SW 1271 (cell line): Measurements from ENCODE around the gene RUSC1.
A peak's percentile ranks its signal among the peaks of the same experiment; 100 is the strongest.
"Not testable (repeated sequence)": the region's sequence is repeated elsewhere in the genome, so short reads cannot be mapped to it uniquely, and the experiment has no call there.

Experiments used
- DNase-seq, 2 experiments: peaks; one replicate each; lab custom pipeline; 2025; lab: John Stamatoyannopoulos, UW

Gene RUSC1

DNA sequence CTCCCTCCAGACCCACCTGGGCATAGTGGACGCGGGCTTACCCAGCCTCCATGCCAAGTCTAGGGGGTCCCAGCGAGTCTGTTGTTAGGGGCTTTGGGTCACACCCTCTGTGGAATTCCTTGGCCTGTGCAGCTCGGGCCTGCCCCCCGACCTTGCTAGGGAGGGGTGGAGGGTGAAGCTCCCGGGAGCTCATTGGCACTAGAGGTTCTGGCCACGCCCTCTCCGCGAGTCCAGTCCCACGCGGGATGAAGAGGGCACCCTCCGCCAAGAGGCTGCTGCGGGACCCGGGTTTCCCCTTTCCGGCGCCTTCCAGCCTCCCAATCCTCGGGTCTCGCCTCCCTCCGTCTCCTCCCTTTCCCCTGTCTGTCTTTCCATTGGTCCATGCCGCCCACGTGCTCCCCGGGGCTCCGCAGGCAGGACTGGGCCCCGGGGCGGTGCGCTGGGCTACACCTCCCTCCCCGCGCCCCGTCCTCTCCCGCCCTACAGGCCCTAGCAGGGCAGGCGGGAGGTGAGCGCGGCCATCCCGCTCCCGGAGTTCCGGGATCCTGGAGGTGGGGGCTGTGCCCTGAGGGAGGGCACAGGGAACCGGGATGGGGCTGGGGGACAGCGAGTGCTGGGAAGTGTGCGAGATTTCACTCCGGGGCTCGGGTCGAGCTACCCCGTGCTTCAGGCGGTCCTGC lies 3.5 kb downstream of the RUSC1 start:
- peak; percentile 83 to 91 for DNase-seq

DNA sequence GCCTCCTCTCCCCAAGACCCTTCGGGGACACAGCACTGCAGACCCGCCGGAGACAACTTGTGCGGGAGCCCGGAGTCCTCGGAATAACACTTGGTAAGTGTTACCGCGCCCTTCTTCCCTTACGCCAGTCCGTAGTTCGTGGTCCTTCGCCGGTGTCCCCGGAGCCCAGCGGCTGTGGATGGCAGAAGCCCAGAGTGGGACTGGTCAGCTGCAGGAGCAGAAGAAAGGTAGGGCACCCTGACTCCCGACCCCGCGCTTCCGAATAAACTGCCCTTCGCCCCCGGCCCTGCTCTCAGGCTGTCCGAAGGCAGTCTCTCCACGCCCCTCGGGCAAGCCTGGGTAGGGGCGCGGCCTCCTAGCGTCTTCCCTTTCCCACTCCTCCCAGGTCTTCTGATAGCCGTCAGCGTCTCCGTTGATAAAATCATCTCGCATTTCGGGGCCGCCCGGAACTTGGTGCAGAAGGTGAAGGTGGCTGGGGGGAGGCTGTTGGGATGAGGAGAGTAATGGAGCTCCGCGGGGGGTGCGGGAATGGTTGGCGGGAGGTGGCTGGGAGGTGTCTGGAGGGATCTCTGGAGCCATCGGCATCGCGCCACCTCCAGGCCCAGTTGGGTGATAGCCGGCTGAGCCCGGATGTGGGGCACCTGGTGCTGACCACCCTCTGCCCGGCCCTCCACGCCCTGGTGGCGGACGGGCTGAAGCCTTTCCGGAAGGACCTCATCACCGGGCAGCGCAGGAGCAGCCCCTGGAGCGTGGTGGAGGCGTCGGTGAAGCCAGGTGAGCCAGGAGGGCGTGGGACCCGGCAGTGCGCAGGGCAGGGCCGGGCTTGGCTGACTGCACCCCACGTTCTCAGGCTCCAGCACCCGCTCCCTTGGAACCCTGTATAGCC lies 4.3 kb downstream of the RUSC1 start:
- DNase-seq, result peak in 1 of 2 experiments; percentile 51

DNA sequence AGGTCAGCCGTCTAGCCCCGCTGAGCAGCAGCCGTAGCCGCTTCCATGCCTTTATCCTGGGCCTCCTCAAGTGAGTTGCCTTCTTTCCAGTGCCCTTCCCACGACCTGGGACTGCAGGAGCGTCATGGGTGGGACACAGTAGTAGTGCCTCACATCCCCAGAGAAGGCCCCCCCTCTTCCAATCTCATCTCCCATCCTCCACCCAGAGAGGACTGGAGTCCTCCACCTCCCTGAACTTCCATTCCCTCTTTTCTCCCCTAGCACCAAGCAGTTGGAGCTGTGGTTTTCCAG lies 4.9 kb downstream of the RUSC1 start:
- no peak for DNase-seq

DNA sequence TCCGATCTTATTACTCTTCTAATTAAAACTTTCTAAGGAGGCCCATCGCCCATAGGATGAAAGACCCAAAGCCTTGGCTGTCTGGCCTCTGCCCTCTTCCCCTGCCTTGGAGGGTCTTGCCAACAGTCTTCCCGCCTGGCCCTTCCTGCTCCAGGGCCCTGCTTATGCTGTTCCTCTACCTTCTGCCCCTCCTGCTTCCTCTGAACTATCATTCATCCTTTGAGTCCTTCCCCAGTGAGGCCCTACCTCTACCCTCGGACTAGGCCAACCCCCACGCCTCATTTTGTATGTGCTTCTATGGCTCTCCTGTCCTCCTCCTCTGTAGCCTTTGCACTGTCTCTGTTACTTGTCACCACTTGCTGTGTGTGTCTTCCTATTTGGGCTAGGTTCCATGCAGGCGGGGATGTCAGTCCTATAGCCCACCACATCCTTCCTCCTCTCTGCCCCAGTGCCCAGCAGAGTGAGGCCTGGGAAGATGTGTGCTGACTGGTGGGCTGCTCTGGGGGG lies 5.4 kb downstream of the RUSC1 start:
- no peak for DNase-seq

DNA sequence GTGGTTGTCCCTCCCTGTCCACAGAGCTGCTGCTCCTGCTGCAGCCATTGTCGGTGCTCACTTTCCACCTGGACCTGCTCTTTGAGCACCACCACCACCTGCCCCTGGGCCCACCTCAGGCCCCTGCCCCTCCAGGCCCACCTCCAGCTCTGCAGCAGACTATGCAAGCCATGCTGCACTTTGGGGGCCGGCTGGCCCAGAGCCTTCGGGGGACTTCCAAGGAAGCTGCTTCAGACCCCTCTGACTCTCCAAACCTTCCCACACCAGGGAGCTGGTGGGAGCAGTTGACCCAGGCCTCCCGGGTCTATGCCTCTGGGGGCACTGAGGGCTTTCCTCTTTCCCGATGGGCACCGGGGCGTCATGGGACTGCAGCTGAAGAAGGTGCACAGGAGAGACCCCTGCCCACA lies 5.9 kb downstream of the RUSC1 start:
- DNase-seq, result no peak

DNA sequence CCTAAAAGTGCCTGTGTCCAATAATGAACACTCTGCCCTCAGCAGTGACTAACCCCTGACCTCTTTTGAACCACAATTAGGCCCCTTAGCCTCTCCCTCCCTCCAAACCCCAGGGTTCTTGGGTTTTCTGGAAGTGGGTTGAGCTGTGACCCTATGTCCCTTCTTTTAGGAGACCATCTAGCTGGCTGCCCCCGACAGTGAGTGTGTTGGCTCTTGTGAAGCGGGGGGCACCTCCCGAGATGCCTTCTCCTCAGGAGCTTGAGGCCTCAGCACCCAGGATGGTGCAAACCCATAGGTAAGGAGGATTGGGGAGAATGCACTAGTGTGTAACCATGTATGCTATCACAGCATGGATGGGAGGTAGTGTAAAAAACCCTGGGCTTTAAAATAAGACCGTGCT lies 7.3 kb downstream of the RUSC1 start:
- no peak for DNase-seq

DNA sequence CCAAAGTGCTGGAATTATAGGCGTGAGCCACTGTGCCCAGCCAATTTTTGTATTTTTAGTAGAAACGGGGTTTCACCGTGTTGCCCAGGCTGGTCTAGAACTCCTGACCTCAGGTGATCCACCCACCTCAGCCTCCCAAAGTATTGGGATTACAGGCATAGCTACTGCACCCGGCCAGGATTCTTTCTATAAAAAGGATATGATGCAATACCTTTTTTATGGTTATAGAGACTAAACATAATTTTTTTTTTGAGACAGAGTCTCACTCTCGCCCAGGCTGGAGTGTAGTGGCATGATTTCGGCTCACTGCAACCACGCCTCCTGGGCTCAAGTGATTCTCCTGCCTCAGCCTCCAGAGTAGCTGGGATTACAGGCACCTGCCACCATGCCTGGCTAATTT lies 8.2 kb downstream of the RUSC1 start:
- not testable (repeated sequence) for DNase-seq

DNA sequence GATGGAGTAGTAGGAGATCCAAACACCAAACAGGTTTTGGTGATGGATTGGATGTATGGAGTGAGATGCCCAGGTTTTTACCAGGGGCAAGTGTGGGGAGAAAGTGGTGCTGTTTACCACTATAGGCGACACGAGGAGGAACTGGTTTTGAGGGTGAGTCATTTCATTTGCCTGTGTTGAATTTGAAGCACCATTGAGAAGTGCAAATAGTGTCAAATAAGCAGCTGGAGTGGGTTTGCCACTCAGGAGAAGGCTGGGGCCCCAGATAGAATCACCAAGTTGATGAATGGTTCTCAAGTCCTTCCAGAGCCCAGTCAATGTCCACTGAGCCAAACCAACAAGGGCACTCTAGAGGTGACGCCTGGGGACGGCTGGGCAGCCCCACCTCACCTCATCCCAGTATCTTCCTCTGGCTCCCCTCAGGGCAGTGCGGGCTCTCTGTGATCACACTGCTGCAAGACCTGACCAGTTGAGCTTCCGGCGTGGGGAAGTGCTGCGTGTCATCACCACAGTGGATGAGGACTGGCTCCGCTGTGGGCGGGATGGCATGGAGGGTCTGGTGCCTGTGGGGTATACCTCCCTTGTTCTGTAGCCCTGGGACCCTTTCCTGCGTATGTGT lies 9.4 kb downstream of the RUSC1 start:
- no peak for DNase-seq

DNA sequence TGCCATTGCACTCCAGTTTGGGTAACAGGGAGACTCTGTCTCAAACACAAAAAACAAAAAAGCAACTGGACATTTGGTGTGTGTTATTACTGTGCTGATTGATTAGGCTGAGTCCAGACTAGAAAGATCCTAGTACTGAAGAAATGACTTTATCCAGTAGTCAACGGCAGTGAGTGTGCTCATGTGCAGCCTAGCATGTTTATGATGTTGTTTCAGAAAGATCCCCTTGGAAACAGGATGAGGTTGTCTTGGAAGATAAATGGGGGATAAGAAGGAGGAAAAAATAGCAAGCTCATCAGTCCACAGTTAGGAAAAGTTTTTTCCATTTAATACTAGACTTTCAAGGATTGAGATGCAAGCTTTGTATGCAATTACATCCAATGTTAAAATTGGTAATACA lies 14.3 kb downstream of the RUSC1 start:
- no peak for DNase-seq

DNA sequence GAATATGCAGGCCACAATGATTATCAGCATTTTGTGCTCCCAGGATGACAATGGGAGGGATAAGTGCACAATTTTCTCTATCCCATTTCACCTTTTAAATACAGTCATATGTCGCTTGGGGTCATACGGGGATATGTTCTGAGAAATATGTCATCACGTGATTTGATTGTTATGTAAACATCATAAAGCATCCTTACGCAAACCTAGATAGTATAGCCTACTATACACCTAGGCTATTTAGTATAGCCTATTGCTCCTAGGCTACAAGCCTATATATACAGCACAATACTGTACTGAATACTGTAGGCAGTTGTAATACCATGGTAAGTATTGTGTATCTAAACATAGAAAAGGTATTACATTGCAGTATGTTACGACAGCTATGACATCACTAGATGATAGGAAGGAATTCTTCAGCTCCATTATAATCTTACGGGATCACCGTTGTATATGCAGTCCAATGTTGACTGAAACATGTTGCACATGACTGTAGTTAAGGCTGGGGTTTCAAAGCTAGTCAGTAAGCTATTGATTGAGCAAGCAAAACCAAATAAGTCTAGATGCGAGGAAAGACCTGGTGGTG lies 18.9 kb downstream of the RUSC1 start:
- DNase-seq, result no peak

DNA sequence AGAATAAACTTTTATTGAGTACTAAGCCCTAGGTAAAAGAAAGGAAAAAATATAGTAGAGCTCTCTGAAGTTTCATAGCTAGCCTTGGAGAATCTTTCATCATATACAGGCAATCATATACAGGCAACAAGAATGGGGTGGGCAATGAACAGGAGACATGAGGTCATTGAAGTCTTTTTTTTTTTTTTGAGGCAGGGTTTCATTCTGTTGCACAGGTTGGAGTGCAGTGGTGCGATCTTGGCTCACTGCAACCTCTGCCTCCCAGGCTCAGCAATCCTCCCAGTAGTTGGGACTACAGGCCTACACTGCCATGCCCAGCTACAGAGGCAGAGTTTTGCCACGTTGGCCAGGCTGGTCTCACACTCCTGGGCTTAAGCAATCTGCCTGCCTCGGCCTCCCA lies 22.1 kb downstream of the RUSC1 start:
- DNase-seq, result no peak

DNA sequence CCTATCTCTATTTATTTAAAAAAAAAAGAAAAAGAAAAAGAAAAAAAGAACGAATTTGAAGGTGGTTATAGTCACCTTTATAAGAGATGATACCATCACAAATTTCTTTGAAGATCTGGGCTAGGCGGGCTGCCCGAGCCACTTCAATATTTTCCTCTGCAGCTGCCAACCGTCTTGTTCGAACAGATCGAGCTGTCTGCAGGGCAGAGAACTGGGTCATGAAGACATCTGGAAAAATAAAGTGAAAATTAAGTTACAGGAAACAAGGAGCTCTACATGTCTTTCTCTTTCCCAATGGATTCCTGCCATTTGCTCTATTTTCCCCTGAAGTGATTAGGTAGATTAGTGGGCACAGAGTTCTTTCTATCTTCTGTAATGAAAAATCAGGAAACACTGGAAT lies 31.9 kb downstream of the RUSC1 start:
- DNase-seq, result no peak

DNA sequence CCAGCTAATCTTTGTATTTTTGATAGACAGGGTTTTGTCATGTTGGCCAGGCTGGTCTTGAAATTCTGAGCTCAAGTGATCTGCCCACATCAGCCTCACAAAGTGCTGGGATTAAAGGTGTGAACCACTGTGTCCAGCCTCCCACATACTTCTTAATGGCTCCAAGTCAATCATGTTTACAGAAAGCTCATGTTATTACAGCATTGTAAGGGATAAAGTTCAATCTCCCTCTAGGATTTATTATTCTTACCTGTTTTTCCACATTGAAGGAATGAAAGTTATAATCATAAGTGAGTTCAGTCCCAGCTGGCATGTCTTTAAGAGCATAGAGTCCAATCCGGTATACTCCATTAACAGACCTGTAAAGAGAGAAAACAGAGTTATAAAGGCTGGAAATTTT lies 39.4 kb downstream of the RUSC1 start:
- no peak for DNase-seq

DNA sequence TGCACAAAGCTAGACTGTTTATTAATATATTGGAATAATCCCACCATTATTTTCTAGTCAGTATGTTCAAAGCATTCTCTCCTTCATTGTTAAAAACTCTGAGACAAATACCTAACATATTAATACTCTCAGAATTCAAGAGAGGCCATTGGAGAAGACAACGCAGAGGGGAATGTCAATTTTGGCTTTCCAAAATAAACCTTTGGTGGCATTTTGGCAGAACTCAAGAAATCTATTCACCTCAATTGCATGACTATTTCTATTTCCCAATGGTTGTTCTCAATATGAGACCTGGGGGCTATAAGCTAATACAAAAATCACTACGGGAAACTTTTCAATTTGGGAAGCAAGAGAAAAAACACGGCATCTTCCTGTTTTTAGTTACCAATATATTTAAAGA lies 58.5 kb downstream of the RUSC1 start:
- DNase-seq, result no peak

DNA sequence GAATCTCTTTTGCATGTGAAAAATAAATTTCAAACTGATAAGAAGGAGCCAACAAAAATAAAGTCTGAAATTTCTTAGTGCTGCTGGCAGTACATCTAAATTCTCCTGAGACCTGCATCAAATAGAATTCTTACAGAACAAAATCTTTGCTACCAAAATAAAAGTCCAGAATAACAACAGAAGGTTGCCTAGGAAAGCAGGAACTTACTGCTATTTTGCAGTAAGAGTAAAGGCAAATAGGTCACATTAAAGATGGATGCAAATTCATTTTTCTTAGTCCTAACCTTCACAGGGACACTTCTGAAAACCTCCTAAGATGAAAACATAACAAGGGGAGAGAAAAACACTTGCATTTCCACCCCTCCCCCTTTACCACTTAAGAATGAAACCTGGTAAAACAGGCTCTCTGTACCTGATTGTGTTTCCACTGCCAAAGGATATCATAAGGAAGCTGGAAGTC lies 59.0 kb downstream of the RUSC1 start:
- no peak for DNase-seq
